Stomach (tissue), 4 donors: Measurements from ENCODE around the gene CHRNE.

Experiments
- CTCF ChIP-seq, 7 experiments: fragments of 450-650 bp in 4 of 7; fragments of 200-600 bp in 3 of 7; sonication (generic) in 3 of 7; IDR thresholded peaks; one replicate each; pipeline ENCODE4 v1.5.1; 2016 to 2019; ENCODE audit warnings: antibody characterized with exemption in 7 of 7, control low read depth in 2 of 7, mild to moderate bottlenecking in 1 of 7
- POLR2A ChIP-seq, 4 donors: fragments of 450-650 bp; IDR thresholded peaks; one replicate each; pipeline ENCODE4 v1.6.1; 2016; ENCODE audit warnings: antibody characterized with exemption in 4 of 4, control low read depth in 2 of 4, mild to moderate bottlenecking in 1 of 4, moderate library complexity in 1 of 4
- POLR2AphosphoS5 ChIP-seq, 3 donors: sonication (generic); formaldehyde crosslinking; IDR thresholded peaks; one replicate each; pipeline ENCODE4 v1.6.1; 2016; ENCODE audit warnings: antibody characterized with exemption in 3 of 3

- no peak for TF ChIP-seq POLR2A (IDR thresholded peaks at IDR 0.05)
- TF ChIP-seq CTCF (IDR thresholded peaks at IDR 0.05), result no peak
- no peak for TF ChIP-seq POLR2AphosphoS5 (IDR thresholded peaks at IDR 0.05)
These were observed 34.7 kb upstream of the CHRNE start for GRCh38 chr17:4937553-4937952.
